Smooth muscle cell (in vitro differentiated cells): ENCODE data around the gene RXFP2. TPM values are rescaled to one million over a fixed set of nuclear protein-coding genes. Genes with fewer than 3 reads are reported as not detected.

Source experiments
- DNase-seq: peaks from one replicate; lab custom pipeline; 2025; ENCODE audit not compliant: unreplicated experiment; lab: John Stamatoyannopoulos, UW
- H2AFZ ChIP-seq: fragments of 200-600 bp; sonication (generic); 2 replicates; pipeline ENCODE4 v1.6.0; 2016; ENCODE audit warnings: antibody characterized with exemption, low read depth, mild to moderate bottlenecking
- H3F3A ChIP-seq: fragments of 200-600 bp; sonication (generic); 2 replicates; pipeline ENCODE4 v1.6.0; 2017; ENCODE audit warnings: antibody characterized with exemption, low read depth
- H3K27ac ChIP-seq: fragments of 200-600 bp; sonication (generic); 2 replicates; pipeline ENCODE4 v1.5.1; 2016; ENCODE audit warnings: low read depth, mild to moderate bottlenecking
- H3K27me3 ChIP-seq: fragments of 200-600 bp; sonication (generic); 2 replicates; pipeline ENCODE4 v1.6.1; 2016; ENCODE audit warnings: low read depth, mild to moderate bottlenecking
- H3K36me3 ChIP-seq: fragments of 200-600 bp; sonication (generic); 2 replicates; pipeline ENCODE4 v1.5.1; 2016; ENCODE audit warnings: low read depth
- H3K4me1 ChIP-seq: fragments of 200-600 bp; sonication (generic); 2 replicates; pipeline ENCODE4 v1.5.1; 2016; ENCODE audit warnings: low read depth
- H3K4me2 ChIP-seq: fragments of 200-600 bp; sonication (generic); 2 replicates; pipeline ENCODE4 v1.6.0; 2016; ENCODE audit warnings: mild to moderate bottlenecking
- H3K4me3 ChIP-seq: fragments of 200-600 bp; sonication (generic); 2 replicates; pipeline ENCODE4 v1.5.1; 2016; ENCODE audit warnings: mild to moderate bottlenecking
- H3K79me2 ChIP-seq: fragments of 200-600 bp; sonication (generic); 2 replicates; pipeline ENCODE4 v1.6.0; 2016; ENCODE audit warnings: low read depth, mild to moderate bottlenecking
- H3K9ac ChIP-seq: fragments of 200-600 bp; sonication (generic); 2 replicates; pipeline ENCODE4 v1.6.0; 2016; ENCODE audit warnings: low read depth
- H3K9me3 ChIP-seq: fragments of 200-600 bp; sonication (generic); replicated peaks from 2 replicates; pipeline ENCODE4 v1.5.1; 2016; ENCODE audit warnings: low read depth
- H4K20me1 ChIP-seq: fragments of 200-600 bp; sonication (generic); 2 replicates; pipeline ENCODE4 v1.6.0; 2016; ENCODE audit warnings: low read depth
- CTCF ChIP-seq: fragments of 200-600 bp; sonication (generic); IDR thresholded peaks from 2 replicates; pipeline ENCODE4 v1.5.1; 2017; ENCODE audit warnings: borderline replicate concordance, mild to moderate bottlenecking, antibody characterized with exemption; ENCODE audit not compliant: insufficient read depth, poor library complexity, severe bottlenecking
- WGBS: methylation state at CpG from one replicate; pipeline ENCODE4 v1.1.7; 2016; ENCODE audit warnings: low lambda C conversion rate; 5-methylcytosine and 5-hydroxymethylcytosine counted together
- polyA plus RNA-seq: library from polyadenylated mRNA; unstranded; fragments of >200 nt; fragmentation: Nextera tagmentation; extraction: Ambion mirVana; gene quantifications from 2 replicates; pipeline ENCODE4 v1.2.1, GENCODE V29; 2016
- total RNA-seq: library from RNA; depleted of rRNA; stranded (reverse); fragments of >200 nt; gene quantifications from 2 replicates; pipeline ENCODE4 v1.2.3, GENCODE V29; 2014

Gene RXFP2
- total RNA-seq (not detected in 2 replicates), polyA plus RNA-seq (not detected in 2 replicates)

GRCh38 chr13:31739226-31739625, at the start of gene RXFP2:
RXFP2 (plus strand) TSS chr13:31739526; CDS start chr13:31739613, 87 bp downstream.
- H3K4me2 ChIP-seq: no peak within 1 kb of the TSS
- H4K20me1 ChIP-seq: no peaks in the 10 kb centered on the region
- no peak within 1 kb of the TSS for H2AFZ ChIP-seq
- no peaks in the 10 kb centered on the region for H3K27me3 ChIP-seq
- TF ChIP-seq CTCF: no peak
- no peaks in the 10 kb centered on the region for H3K36me3 ChIP-seq
- H3K9ac ChIP-seq: no peak within 1 kb of the TSS
- no peak within 1 kb of the TSS for H3K27ac ChIP-seq
- no peaks in the 10 kb centered on the region for H3K79me2 ChIP-seq
- no peak for DNase-seq
- 86% methylated on average over 2 of the region's 2 CpGs for WGBS
- no peaks in the 10 kb centered on the region for H3K9me3 ChIP-seq
- H3K4me3 ChIP-seq: no peak within 1 kb of the TSS
- H3K4me1 ChIP-seq: no peaks in the 10 kb centered on the region
- H3F3A ChIP-seq: no peaks in the 10 kb centered on the region

DNA sequence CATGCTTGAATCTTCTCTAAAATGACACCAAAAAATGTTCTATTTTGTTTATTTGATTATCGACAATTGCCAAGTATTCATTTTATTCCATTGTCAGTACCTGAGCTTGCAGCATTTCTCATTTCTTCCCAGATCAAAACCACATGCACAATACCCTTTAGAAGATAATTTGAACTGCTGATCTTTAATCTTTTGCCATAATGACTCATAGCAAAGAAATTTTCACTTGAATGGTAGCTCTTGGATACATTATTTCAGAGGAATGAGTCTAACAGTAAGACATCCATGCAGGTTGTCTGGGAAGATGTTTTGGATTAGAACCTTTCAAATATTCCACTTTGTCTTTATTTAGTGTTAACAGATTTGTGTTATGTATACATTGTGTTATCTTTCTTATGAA, 42.0 kb upstream of the RXFP2 start:
- H3F3A ChIP-seq: no peaks in the 10 kb centered on the region
- DNase-seq: no peak
- TF ChIP-seq CTCF: no peak
- H3K4me2 ChIP-seq: no peak overlapping the region
- H2AFZ ChIP-seq: no peak overlapping the region
- H3K9ac ChIP-seq: no peak overlapping the region
- no peaks in the 10 kb centered on the region for H4K20me1 ChIP-seq
- no peaks in the 10 kb centered on the region for H3K4me1 ChIP-seq
- no peaks in the 10 kb centered on the region for H3K79me2 ChIP-seq
- WGBS: 0% methylated on average over 1 of the region's 1 CpG
- no peak overlapping the region for H3K4me3 ChIP-seq
- no peaks in the 10 kb centered on the region for H3K9me3 ChIP-seq
- H3K27ac ChIP-seq: no peak overlapping the region
- H3K27me3 ChIP-seq: no peaks in the 10 kb centered on the region
- no peaks in the 10 kb centered on the region for H3K36me3 ChIP-seq

DNA sequence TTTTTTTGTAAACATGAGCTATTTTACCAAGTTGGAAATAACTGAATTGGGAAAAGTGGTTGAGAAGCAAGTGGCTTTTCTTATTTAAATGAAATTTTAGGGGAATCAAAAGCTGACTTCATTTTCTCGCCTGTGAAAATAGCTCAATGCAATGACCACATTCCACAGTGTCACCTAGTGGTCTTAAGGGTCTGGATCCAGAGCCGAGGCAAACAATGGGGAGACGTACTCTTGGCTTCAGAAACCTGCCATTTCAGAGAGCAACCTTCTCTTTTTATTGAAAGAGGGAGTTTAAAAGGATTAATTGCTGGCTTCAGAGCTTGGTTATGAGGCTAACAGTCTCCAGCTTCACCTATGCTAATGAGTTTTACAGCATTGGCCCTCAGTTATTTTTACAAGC, 39.7 kb upstream of the RXFP2 start:
- H3K79me2 ChIP-seq: no peaks in the 10 kb centered on the region
- H3K4me2 ChIP-seq: no peak overlapping the region
- H3K27ac ChIP-seq: no peak overlapping the region
- no peak for DNase-seq
- H2AFZ ChIP-seq: no peak overlapping the region
- no peaks in the 10 kb centered on the region for H4K20me1 ChIP-seq
- H3K9me3 ChIP-seq: no peaks in the 10 kb centered on the region
- H3K27me3 ChIP-seq: no peaks in the 10 kb centered on the region
- H3K9ac ChIP-seq: no peak overlapping the region
- H3F3A ChIP-seq: no peaks in the 10 kb centered on the region
- no peaks in the 10 kb centered on the region for H3K36me3 ChIP-seq
- WGBS: 52% methylated on average over 3 of the region's 3 CpGs
- no peak for TF ChIP-seq CTCF
- no peak overlapping the region for H3K4me3 ChIP-seq
- H3K4me1 ChIP-seq: no peaks in the 10 kb centered on the region

GRCh38 chr13:31703780-31704179, 35.5 kb upstream of the RXFP2 start:
- no peaks in the 10 kb centered on the region for H4K20me1 ChIP-seq
- TF ChIP-seq CTCF: no peak
- WGBS: 100% methylated on average over 3 of the region's 3 CpGs
- H3K27ac ChIP-seq: no peak overlapping the region
- H3K9ac ChIP-seq: no peak overlapping the region
- no peak overlapping the region for H3K4me3 ChIP-seq
- H3K27me3 ChIP-seq: no peaks in the 10 kb centered on the region
- no peaks in the 10 kb centered on the region for H3K9me3 ChIP-seq
- H2AFZ ChIP-seq: no peak overlapping the region
- no peak overlapping the region for H3K4me2 ChIP-seq
- H3K4me1 ChIP-seq: no peaks in the 10 kb centered on the region
- no peak for DNase-seq
- no peaks in the 10 kb centered on the region for H3K36me3 ChIP-seq
- no peaks in the 10 kb centered on the region for H3K79me2 ChIP-seq
- H3F3A ChIP-seq: no peaks in the 10 kb centered on the region
